ENCODE measurements around the gene ATP10B.

The ATP10B gene

GRCh38 chr5:160626322-160626721 is 225.7 kb downstream of the ATP10B start:
- DNase-seq = no peak

GRCh38 chr5:160621526-160621925 is 230.5 kb downstream of the ATP10B start:
- DNase-seq = no peak

- DNase-seq = no peak
Measured at GRCh38 chr5:160620401-160620800, 231.6 kb downstream of the ATP10B start.

- DNase-seq = no peak
Measured at GRCh38 chr5:160619381-160619780, 232.6 kb downstream of the ATP10B start.

GRCh38 chr5:160618286-160618685 is 233.7 kb downstream of the ATP10B start:
- no peak for DNase-seq

- DNase-seq = no peak
Measured at GRCh38 chr5:160616712-160617497, 235.1 kb downstream of the ATP10B start.

- no peak for DNase-seq
Measured at GRCh38 chr5:160614136-160614535, 237.9 kb downstream of the ATP10B start.

- DNase-seq = no peak
Measured at GRCh38 chr5:160605266-160605665, 246.7 kb downstream of the ATP10B start.

- DNase-seq = no peak
Measured at GRCh38 chr5:160604484-160604883, 247.5 kb downstream of the ATP10B start.

GRCh38 chr5:160602744-160603143 is 249.3 kb downstream of the ATP10B start:
- DNase-seq = no peak

GRCh38 chr5:160601046-160601445 is 251.0 kb downstream of the ATP10B start:
- no peak for DNase-seq

GRCh38 chr5:160573318-160573717 is 278.7 kb downstream of the ATP10B start:
- DNase-seq = no peak

GRCh38 chr5:160567031-160567705 is 284.8 kb downstream of the ATP10B start:
- no peak for DNase-seq

GRCh38 chr5:160565376-160565775 is 286.6 kb downstream of the ATP10B start:
- no peak for DNase-seq

- no peak for DNase-seq
Measured at GRCh38 chr5:160556846-160557245, 295.2 kb downstream of the ATP10B start.

- DNase-seq = no peak
Measured at GRCh38 chr5:160555971-160556631, 295.9 kb downstream of the ATP10B start.

GRCh38 chr5:160555581-160555970 is 296.4 kb downstream of the ATP10B start:
- DNase-seq = no peak

- no peak for DNase-seq
Measured at GRCh38 chr5:160550075-160550474, 301.9 kb downstream of the ATP10B start.

GRCh38 chr5:160548949-160549645 is 302.9 kb downstream of the ATP10B start:
- no peak for DNase-seq

- no peak for DNase-seq
Measured at GRCh38 chr5:160547872-160548271, 304.1 kb downstream of the ATP10B start.

- DNase-seq = no peak
Measured at GRCh38 chr5:160547061-160547460, 304.9 kb downstream of the ATP10B start.

- DNase-seq = no peak
Measured at GRCh38 chr5:160545832-160546231, 306.2 kb downstream of the ATP10B start.

GRCh38 chr5:160543395-160543794 is 308.6 kb downstream of the ATP10B start:
- DNase-seq = no peak
